HG02852 (cell line): ENCODE measurements around the gene ZNF808.
"Not testable (repeated sequence)": the region's sequence is repeated elsewhere in the genome, so short reads cannot be mapped to it uniquely, and the experiment has no call there.

Experiments used
- ATAC-seq: cut with Tn5 transposase; IDR thresholded peaks from one replicate; pipeline ENCODE4 v1.9.1; 2021; ENCODE audit warnings: mild to moderate bottlenecking, moderate library complexity; ENCODE audit not compliant: unreplicated experiment

Gene ZNF808

GRCh38 chr19:52592301-52592700 is 64.8 kb downstream of the ZNF808 start:
- ATAC-seq, result no peak

- ATAC-seq, result not testable (repeated sequence)
Measured at GRCh38 chr19:52593441-52593840, 66.0 kb downstream of the ZNF808 start.

- no peak for ATAC-seq
Measured at GRCh38 chr19:52599241-52599640, 71.8 kb downstream of the ZNF808 start.

GRCh38 chr19:52600639-52601024 is 73.2 kb downstream of the ZNF808 start:
- ATAC-seq, result peak; percentile 25

- peak; percentile 95 for ATAC-seq
Measured at GRCh38 chr19:52601025-52601973, 73.8 kb downstream of the ZNF808 start.

- not testable (repeated sequence) for ATAC-seq
Measured at GRCh38 chr19:52601974-52602366, 74.5 kb downstream of the ZNF808 start.

- no peak for ATAC-seq
Measured at GRCh38 chr19:52602941-52603340, 75.5 kb downstream of the ZNF808 start.

- ATAC-seq, result no peak
Measured at GRCh38 chr19:52603558-52604207, 76.2 kb downstream of the ZNF808 start.
